DOHH2 (cell line): Measurements from ENCODE around the gene TLE1.

Experiments used
- EZH2phosphoT487 ChIP-seq: fragments of 200-600 bp; sonication (generic); IDR thresholded peaks from 2 replicates; pipeline ENCODE4 v1.6.1; 2017; ENCODE audit warnings: borderline replicate concordance, mild to moderate bottlenecking, antibody characterized with exemption, low read length, moderate library complexity, mixed read lengths
- TF ChIP-seq, protein P1 (sequence below): fragments of 200-600 bp; sonication (generic); IDR thresholded peaks from one replicate; pipeline ENCODE4 v1.5.1; 2014; ENCODE audit warnings: antibody characterized with exemption, mild to moderate bottlenecking, low read depth, low read length; ENCODE audit not compliant: poor library complexity, severe bottlenecking

DNA sequence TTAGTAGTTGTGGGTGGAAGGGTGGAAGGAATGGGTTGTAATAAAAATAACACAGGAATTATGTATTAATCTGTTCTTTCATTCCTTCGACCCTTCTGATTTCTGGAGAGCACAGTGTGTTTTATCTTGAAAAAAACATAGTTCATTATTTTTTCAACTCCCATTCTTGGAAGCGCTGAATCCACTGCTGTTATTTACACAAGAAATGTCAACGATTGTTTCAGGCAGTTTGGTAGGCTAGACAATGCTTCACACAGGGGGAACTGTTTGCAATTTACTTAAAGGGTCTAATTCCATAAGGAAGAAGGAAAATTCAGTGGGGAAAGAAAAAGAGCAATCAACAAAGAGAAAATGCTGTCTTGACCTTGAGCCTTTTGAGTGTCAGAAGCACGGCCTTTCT, 142.9 kb downstream of the TLE1 start:
- TF ChIP-seq, protein P1, sequence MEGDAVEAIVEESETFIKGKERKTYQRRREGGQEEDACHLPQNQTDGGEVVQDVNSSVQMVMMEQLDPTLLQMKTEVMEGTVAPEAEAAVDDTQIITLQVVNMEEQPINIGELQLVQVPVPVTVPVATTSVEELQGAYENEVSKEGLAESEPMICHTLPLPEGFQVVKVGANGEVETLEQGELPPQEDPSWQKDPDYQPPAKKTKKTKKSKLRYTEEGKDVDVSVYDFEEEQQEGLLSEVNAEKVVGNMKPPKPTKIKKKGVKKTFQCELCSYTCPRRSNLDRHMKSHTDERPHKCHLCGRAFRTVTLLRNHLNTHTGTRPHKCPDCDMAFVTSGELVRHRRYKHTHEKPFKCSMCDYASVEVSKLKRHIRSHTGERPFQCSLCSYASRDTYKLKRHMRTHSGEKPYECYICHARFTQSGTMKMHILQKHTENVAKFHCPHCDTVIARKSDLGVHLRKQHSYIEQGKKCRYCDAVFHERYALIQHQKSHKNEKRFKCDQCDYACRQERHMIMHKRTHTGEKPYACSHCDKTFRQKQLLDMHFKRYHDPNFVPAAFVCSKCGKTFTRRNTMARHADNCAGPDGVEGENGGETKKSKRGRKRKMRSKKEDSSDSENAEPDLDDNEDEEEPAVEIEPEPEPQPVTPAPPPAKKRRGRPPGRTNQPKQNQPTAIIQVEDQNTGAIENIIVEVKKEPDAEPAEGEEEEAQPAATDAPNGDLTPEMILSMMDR = no peak
- no peak for TF ChIP-seq EZH2phosphoT487
